NCI-H345 treated with DMSO at 0.1 percent for 48 hours (cell line): ENCODE data around the gene GRAMD1A.
"Not testable (repeated sequence)": the region's sequence is repeated elsewhere in the genome, so short reads cannot be mapped to it uniquely, and the experiment has no call there.

Experiments
- DNase-seq: peaks from one replicate; lab custom pipeline; 2025; ENCODE audit not compliant: unreplicated experiment; lab: John Stamatoyannopoulos, UW

The GRAMD1A gene

GRCh38 chr19:35051268-35051667 is 51.1 kb downstream of the GRAMD1A start:
- DNase-seq = not testable (repeated sequence)

- DNase-seq = no peak
Observed at GRCh38 chr19:35051796-35052195, 51.7 kb downstream of the GRAMD1A start.

- no peak for DNase-seq
Observed at GRCh38 chr19:35052599-35053190, 52.6 kb downstream of the GRAMD1A start.

- DNase-seq = no peak
Observed at GRCh38 chr19:35053667-35054293, 53.7 kb downstream of the GRAMD1A start.

GRCh38 chr19:35054626-35055025 is 54.5 kb downstream of the GRAMD1A start:
- DNase-seq = no peak

DNA sequence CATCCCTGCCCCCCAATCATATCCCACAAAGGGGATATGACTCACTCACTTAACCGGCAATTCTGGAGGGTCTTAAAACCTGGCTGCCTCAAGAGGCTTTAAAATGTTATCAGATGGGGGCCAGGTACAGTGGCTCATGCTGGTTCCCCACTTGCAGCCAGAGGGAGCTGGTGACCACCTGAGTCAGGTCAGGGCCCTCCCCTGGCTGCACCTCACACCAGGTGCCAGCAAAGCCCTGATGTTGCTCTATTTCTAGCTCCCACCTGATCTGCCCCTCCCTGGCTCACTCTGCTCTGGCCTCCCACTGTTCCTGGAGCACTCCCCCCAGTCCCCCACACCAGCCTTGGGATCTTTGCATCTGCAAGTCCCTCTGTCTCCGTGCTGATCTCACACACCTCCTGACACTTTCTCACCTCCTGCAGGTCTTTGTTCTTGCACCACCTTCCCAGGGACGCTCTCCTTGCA is 55.6 kb downstream of the GRAMD1A start:
- peak; percentile 76 for DNase-seq

DNA sequence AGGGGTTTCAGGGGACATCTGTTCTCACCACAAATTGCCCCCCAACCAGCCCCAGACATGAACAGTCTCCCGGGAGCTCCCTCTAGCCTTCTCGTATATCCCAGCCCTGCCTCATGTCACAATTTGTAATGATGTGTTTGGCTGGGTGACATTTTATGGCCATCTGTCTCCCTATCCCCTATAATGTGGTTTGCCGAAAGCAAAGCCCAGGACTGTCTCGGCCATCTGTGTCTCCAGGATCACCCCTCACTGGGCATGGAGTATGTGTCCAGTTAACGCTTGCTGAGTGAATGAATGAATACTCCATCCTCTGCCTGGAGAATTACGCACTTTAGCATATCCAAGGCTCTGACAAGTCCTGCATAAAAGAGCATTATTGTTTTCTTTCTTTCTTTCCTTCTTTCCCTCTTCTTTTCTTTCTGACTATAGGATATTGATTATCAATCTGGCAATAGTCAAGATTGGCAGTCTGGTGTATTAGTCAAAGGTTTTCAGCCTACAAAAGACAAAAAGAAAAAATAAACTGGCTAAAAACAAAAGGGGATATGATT is 56.5 kb downstream of the GRAMD1A start:
- DNase-seq = no peak

DNA sequence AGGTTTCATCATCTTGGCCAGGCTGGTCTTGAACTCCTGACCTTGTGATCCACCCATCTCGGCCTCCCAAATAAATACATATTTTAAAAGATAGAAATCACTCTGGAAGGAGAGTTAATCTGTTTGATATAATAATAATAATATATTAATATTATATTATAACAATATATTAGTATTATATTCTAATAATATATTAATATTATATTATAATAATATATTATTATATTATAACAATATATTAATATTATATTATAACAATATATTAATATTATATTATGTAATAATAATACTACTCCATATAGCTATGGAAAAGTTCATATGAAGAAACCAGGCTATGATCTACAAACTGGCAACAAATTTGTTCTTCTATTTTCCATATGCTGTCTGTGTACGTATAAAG is 58.2 kb downstream of the GRAMD1A start:
- DNase-seq = no peak

DNA sequence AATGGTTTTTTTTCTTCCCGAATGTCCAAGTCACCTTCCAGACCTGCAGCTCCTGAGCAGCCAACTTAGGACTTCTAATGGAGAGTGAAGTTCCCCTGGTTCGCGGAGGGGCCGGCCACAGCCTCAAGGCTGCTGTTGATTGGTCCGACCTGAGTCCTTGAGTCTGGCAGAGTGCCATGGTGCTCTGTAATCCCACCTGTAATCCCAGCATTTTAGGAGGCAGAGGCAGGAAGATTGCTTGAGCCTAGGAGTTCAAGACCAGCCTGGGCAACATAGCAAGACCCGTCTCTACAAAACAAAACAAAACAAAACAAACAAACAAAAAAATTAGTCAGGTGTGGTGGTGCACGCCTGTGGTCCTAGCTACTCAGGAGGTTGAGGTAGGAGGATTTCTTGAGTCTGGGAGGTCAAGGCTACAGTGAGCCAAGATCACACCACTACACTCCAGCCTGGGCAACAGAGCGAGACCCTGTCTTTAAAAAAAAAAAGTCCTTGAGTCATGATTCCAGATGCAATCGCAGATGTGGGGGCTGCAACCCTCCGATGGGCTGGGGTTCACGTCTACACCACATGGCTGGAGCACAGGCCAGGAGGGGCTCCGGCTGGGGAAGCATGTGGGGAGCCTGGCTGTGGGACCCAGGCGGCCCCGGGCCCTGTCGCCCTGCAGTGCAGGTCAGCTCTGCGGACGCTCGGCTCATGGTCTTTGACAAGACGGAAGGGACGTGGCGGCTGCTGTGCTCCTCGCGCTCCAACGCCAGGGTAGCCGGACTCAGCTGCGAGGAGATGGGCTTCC is 59.1 kb downstream of the GRAMD1A start:
- no peak for DNase-seq

DNA sequence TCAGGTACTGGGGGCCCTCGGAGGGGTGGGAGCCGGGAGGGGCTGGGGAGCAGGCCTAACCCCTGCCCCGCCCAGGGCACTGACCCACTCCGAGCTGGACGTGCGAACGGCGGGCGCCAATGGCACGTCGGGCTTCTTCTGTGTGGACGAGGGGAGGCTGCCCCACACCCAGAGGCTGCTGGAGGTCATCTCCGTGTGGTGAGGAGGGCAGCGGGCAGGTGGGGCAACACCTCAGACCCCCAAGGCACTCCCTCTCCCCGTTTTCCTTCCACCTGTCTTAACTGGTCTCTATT is 59.6 kb downstream of the GRAMD1A start:
- DNase-seq = no peak

DNA sequence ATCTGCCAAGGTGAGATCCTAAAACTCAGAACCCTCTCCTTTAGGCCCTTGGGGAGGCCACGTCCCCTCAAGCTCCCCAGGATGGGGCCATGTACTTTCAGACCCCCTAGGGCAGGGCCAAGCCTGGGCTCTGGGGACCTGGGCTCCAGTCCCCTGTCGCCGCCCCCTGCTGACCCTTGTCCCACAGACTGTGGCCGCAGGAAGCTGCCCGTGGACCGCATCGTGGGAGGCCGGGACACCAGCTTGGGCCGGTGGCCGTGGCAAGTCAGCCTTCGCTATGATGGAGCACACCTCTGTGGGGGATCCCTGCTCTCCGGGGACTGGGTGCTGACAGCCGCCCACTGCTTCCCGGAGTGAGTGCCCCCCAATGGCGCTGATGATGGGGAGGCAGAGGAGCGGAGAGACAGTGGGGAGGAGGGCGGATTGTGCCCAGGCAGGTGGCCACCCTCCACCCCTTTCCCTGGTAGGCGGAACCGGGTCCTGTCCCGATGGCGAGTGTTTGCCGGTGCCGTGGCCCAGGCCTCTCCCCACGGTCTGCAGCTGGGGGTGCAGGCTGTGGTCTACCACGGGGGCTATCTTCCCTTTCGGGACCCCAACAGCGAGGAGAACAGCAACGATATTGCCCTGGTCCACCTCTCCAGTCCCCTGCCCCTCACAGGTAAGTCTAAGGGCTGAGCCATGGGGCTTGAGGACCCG is 60.2 kb downstream of the GRAMD1A start:
- no peak for DNase-seq

DNA sequence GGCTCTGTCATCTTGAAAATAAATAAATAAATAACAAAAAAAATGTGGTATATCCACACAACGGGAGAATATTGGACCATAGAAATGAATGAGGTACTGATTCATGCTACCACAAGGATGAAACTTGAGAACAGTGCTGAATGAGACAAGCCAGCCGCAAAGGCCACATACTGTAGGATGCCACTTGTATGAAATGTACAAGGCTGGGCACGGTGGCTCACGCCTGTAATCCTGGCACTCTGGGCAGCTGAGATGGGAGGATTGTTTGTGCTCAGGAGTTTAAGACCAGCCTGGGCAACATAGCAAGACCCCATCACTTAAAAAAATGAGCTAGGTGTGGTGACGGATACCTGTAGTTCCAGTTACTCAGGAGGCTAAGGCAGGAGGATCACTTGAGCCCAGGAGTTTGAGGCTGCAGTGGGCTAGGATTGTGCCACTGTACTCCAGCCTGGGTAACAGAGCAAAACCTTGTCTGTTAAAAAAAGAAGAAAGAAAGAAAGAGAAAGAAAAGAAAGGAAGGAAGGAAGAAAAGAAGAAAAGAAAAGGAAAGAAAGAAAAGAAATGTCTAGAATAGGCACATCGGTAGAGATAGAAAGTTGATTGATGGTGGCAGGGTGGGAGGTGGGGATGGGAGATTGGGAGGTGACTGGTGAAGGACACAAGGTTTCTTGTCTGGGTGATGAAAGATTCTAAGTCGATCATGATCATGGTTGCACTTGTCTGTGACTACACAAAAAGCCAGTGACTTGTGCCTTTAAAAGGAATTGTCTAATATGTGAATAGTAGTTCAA is 61.7 kb downstream of the GRAMD1A start:
- DNase-seq = no peak

- no peak for DNase-seq
Observed at GRCh38 chr19:35062942-35063341, 62.8 kb downstream of the GRAMD1A start.

DNA sequence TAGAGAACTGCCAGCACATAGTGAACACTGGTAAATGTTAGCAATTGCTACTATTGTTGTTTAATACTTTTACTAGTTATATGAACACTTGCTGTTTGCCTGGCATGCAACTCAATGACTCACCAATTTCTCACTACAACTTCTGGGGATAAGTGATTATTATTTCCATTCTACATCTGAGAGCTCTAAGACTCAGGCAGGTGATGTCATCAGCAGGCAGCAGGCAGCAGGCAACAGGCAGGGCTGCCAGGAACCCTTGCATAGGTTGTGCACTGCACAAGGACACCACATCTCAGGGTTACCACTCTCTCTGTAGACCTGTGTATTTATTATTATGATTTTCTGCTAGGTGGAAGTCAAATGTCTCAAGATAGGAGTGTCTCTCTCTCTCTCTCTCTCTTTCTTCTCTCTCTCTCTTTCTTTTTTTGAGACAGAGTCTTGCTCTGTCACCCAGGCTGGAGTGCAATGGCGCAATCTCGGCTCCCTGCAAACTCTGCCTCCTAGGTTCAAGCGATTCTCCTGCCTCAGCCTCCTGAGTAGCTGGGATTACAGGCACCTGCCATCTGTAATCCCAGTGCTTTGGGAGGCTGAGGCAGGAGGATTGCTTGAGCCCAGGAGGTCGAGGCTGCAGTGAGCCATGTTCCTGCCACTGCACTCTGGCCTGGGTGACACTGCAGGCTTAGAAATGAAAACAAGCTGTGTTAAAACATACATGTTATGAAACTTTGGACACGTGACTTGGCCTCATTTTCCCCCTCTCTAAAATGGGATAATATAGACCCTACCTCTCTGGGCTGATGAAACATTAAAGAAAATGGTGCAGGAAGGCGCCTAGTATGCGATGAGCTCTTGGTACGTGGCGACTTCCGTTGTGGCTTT is 64.1 kb downstream of the GRAMD1A start:
- DNase-seq = no peak

DNA sequence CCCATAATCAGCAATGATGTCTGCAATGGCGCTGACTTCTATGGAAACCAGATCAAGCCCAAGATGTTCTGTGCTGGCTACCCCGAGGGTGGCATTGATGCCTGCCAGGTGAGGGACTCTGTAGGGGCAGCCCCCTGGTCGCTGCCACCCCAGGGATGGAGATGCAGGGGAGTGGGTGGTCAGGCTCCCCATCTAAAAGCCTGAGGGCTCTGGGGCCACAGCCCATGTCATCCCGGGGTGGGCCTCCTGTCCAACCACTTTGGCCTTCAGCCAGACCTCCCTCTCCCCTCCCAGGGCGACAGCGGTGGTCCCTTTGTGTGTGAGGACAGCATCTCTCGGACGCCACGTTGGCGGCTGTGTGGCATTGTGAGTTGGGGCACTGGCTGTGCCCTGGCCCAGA is 65.5 kb downstream of the GRAMD1A start:
- no peak for DNase-seq

DNA sequence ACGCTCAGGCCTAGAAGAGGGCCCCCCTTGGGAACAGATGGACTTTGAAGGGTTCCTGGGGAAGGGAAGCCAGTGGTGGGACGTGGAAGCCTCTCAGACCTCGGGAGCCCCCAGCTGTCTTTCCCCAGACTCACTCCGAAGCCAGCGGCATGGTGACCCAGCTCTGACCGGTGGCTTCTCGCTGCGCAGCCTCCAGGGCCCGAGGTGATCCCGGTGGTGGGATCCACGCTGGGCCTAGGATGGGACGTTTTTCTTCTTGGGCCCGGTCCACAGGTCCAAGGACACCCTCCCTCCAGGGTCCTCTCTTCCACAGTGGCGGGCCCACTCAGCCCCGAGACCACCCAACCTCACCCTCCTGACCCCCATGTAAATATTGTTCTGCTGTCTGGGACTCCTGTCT is 66.0 kb downstream of the GRAMD1A start:
- DNase-seq = no peak

DNA sequence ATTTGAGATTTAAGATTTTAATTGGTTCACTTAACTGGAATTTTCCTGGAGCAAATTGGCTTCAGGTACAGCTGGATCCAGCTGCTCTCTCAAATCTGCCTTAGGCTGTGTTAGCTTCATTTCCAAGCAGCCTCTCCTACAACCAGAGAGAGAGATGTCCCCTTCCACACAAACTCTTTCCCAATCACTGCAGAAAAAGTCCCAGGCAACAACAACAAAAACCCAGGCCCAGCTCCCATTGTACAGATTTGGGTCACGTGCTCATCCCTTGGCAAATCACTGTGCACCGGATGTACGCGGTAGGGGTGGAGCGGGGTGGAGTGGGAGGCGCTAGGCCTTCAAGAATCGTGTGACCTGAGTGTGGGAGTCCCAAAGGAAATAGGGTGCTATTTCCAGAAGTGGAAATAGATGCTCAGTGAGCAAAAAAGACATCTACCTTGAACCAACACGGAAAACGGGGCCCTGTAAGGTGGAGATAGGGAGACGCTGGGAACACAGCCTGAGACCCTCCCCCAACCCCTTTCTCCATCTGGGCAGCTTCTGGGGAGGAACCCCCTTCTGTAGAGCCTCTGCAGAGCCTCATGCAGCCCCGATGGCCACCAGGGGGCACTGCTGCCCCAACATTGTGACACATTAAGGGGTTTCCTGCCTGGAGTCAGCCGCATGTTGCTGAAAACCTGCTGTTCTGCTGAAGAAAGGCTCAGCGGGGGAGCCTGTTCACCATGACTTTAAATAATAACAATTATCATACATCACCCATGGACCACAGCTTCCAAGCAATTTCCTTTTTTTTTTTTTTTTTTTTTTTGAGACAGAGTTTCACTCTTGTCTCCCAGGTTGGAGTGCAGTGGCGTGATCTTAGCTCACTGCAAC is 66.8 kb downstream of the GRAMD1A start:
- peak; percentile 65 for DNase-seq

GRCh38 chr19:35068941-35069634 is 69.0 kb downstream of the GRAMD1A start:
- no peak for DNase-seq
